Measurements from ENCODE around the gene VWA2.

- TF ChIP-seq CTCF (IDR thresholded peaks at IDR 0.05): no peak
- no peak for TF ChIP-seq EZH2 (IDR thresholded peaks at IDR 0.05; ENCODE audit: borderline replicate concordance, insufficient read depth, low read depth, low read length, poor library complexity, severe bottlenecking)
Measured at GRCh38 chr10:114283535-114284234, 44.6 kb downstream of the VWA2 start.

All from B cell (primary cell).